Measurements from ENCODE around the gene TNS1.

Gene TNS1

DNA sequence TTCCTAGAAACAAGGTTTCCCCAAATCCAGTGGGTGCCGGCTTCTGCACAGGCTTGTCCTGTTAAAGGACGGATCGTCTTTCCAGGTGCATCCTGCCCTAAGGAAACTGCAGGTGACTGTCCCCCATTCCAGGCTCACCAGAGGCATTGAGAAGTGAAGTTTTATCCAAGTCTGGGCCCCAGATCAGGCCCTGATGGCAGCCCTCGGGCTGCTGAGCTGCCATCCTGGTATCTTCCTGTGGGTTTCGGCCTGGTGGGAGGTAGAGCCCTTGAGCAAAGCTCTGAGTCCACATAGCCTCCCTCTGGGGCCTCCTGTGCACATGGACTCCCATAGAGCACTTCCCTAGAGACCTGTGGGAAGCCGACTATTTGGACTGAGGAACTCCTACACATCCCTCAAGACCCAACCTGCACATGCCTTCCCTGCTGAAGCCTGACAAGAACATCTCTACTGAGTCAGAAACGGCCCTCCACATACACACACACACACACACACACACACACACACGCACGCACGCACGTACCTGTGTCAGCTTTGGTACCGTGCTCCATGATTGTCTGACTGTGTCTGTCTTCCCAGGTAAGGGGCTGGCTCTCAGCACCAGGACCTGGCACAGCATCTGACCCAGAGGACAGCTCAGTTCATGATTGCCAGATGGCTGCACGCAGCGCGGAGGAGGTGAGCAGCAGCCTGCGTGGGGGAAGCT is 16.4 kb downstream of the TNS1 start:
- Histone ChIP-seq H3K27ac (ENCODE audit: poor library complexity, severe bottlenecking) (no peak overlapping the region), H3K27me3 (ENCODE audit: insufficient read depth, poor library complexity, severe bottlenecking) (no peaks in the 10 kb centered on the region), H3K36me3 (ENCODE audit: low read depth) (no peaks in the 10 kb centered on the region), H3K4me3 (ENCODE audit: severe bottlenecking) (no peak overlapping the region), H3K9me3 (ENCODE audit: severe bottlenecking) (no peaks in the 10 kb centered on the region), H3K4me1 (ENCODE audit: insufficient read depth, poor library complexity, severe bottlenecking) (peaks cover 10% of the 10 kb centered on the region)
- ATAC-seq (ENCODE audit: low read depth) (no peak), DNase-seq (ENCODE audit: low spot score) (peak; percentile 17)
- TF ChIP-seq, protein P1, sequence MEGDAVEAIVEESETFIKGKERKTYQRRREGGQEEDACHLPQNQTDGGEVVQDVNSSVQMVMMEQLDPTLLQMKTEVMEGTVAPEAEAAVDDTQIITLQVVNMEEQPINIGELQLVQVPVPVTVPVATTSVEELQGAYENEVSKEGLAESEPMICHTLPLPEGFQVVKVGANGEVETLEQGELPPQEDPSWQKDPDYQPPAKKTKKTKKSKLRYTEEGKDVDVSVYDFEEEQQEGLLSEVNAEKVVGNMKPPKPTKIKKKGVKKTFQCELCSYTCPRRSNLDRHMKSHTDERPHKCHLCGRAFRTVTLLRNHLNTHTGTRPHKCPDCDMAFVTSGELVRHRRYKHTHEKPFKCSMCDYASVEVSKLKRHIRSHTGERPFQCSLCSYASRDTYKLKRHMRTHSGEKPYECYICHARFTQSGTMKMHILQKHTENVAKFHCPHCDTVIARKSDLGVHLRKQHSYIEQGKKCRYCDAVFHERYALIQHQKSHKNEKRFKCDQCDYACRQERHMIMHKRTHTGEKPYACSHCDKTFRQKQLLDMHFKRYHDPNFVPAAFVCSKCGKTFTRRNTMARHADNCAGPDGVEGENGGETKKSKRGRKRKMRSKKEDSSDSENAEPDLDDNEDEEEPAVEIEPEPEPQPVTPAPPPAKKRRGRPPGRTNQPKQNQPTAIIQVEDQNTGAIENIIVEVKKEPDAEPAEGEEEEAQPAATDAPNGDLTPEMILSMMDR (IDR thresholded peaks at IDR 0.05; ENCODE audit: poor library complexity, severe bottlenecking) = no peak

DNA sequence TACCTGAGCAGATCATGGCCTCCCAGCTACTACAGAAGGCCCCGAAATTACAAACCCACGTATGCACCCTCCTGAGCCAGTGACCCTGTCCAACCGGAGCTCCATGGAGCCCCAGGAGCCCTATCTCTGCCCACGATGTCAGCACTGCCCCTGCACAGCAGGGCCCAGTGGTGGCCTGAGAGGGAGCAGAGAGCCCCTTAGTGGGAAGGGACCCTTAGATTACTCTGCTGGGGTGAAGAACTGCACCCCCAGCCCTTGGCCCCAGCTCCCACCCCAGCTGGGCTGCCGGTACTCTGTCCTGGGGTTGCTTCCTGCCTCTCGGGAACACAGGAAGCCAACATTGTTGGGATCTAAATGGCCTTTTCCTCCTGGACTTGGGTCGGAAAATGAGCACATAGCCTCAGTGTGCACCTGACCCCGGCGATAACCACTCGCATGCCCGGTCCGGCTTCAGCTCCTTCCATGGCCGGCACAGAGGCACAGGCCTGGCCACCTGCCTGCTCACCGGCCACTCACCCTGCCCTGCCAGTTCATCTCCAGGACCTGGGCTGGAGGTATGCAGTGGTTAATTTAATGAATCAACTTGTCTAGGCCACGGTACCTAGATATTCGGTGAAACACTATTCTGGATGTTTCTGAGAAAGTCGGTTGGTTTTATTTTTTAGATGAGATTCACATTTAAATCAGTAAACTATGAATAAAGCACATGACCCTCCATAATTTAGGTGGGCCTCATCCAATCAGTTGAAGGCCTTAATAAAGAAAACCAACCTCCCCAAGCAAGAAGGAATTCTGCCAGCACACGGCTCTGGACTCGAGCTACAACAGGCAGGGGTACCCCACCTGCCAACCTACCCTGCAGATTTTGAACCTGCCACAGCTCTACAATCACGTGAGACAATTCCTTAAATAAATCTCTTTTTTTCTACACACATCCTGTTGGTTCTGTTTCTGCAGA is 19.2 kb downstream of the TNS1 start:
- TF ChIP-seq, protein P1 (IDR thresholded peaks at IDR 0.05; ENCODE audit: poor library complexity, severe bottlenecking) = no peak
- no peak overlapping the region for H3K27ac ChIP-seq (ENCODE audit: poor library complexity, severe bottlenecking)
- H3K27me3 ChIP-seq (ENCODE audit: insufficient read depth, poor library complexity, severe bottlenecking) = no peaks in the 10 kb centered on the region
- ATAC-seq (ENCODE audit: low read depth) = no peak
- no peak overlapping the region for H3K4me3 ChIP-seq (ENCODE audit: severe bottlenecking)
- no peaks in the 10 kb centered on the region for H3K36me3 ChIP-seq (ENCODE audit: low read depth)
- no peak for DNase-seq (ENCODE audit: low spot score)
- H3K4me1 ChIP-seq (ENCODE audit: insufficient read depth, poor library complexity, severe bottlenecking) = peaks cover 15% of the 10 kb centered on the region
- H3K9me3 ChIP-seq (ENCODE audit: severe bottlenecking) = no peaks in the 10 kb centered on the region

DNA sequence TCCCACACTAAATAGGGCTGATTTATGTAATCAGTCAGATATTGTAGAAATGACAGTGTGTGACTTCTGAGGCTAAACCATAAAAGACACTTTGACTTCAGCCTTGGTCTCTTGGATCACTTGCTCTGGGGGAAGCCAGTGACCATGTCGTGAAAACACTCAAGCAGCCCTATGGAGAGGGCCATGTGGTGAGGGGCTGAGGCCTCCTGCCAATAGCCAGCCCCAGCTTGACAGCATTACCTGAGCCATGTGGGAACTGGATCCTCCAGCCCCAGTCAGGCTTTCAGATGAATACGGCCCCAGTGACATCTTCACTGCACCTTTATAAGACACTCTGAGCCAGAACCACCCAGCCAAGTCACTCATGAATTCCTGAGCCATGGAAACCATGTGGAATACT is 20.8 kb downstream of the TNS1 start:
- TF ChIP-seq, protein P1 (IDR thresholded peaks at IDR 0.05; ENCODE audit: poor library complexity, severe bottlenecking) = no peak
- no peak overlapping the region for H3K27ac ChIP-seq (ENCODE audit: poor library complexity, severe bottlenecking)

DNA sequence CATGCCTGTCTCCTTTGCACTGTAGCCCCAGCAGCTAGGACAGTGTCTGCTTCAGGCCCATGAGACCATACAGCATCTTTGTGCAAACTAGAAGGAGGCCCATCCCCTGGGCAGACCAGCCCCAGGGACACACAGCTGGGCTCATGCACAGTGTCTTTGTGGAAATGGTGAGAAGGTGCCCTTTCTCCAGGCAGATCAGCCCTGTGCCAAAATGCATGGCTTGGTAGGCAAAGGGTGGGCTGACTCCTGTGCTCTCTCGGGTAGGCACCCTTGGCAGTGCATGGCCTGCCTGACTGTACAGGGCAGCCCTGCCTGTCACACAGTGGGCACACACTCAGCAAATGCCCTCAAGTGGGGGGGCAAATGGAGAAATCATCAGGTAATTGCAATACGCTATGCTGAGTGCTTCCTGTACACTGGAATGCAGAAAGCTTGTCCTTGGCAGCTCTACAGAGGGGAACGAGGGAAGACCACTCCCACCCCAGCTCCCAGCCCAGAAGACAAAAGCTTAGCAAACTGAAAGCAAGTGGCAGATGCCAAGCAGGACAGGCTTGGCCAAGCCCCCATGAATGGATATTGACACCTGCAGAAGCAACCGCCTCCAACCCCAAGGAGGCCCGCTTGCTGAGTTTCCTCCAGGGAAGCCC is 21.6 kb downstream of the TNS1 start:
- TF ChIP-seq, protein P1 (IDR thresholded peaks at IDR 0.05; ENCODE audit: poor library complexity, severe bottlenecking) = no peak
- Histone ChIP-seq H3K27me3 (ENCODE audit: insufficient read depth, poor library complexity, severe bottlenecking) (no peaks in the 10 kb centered on the region), H3K4me3 (ENCODE audit: severe bottlenecking) (no peak overlapping the region), H3K27ac (ENCODE audit: poor library complexity, severe bottlenecking) (no peak overlapping the region), H3K4me1 (ENCODE audit: insufficient read depth, poor library complexity, severe bottlenecking) (peaks cover 10% of the 10 kb centered on the region), H3K9me3 (ENCODE audit: severe bottlenecking) (no peaks in the 10 kb centered on the region), H3K36me3 (ENCODE audit: low read depth) (no peaks in the 10 kb centered on the region)
- ATAC-seq (ENCODE audit: low read depth) (no peak), DNase-seq (ENCODE audit: low spot score) (no peak)

More for the DNA sequence above, 20.8 kb downstream of the TNS1 start:
- Histone ChIP-seq H3K4me3 (ENCODE audit: severe bottlenecking) (no peak overlapping the region), H3K27me3 (ENCODE audit: insufficient read depth, poor library complexity, severe bottlenecking) (no peaks in the 10 kb centered on the region), H3K4me1 (ENCODE audit: insufficient read depth, poor library complexity, severe bottlenecking) (peaks cover 10% of the 10 kb centered on the region), H3K36me3 (ENCODE audit: low read depth) (no peaks in the 10 kb centered on the region), H3K9me3 (ENCODE audit: severe bottlenecking) (no peaks in the 10 kb centered on the region)
- ATAC-seq (ENCODE audit: low read depth) = no peak
- no peak for DNase-seq (ENCODE audit: low spot score)

Measured in RWPE2 (cell line).